DOHH2 (cell line): ENCODE data around the gene VWA2.

ENCODE experiments used
- H3F3A ChIP-seq: fragments of 200-600 bp; sonication (generic), shearing (Covaris generic); 2 replicates; pipeline ENCODE4 v1.6.0; 2016; ENCODE audit warnings: antibody characterized with exemption, mild to moderate bottlenecking; ENCODE audit not compliant: control insufficient read depth, insufficient read depth
- H3K27ac ChIP-seq: fragments of 200-600 bp; sonication (generic); 2 replicates; pipeline ENCODE4 v1.5.1; 2014; ENCODE audit warnings: low read depth, mild to moderate bottlenecking, low read length, moderate library complexity
- H3K27me3 ChIP-seq: fragments of 200-600 bp; sonication (generic); 2 replicates; pipeline ENCODE4 v1.6.1; 2014; ENCODE audit warnings: mild to moderate bottlenecking, low read length, mixed read lengths; ENCODE audit not compliant: control insufficient read depth
- H3K36me3 ChIP-seq: fragments of 200-600 bp; sonication (generic); 2 replicates; pipeline ENCODE4 v1.6.1; 2014; ENCODE audit warnings: mild to moderate bottlenecking, low read length, moderate library complexity, mixed read lengths; ENCODE audit not compliant: control insufficient read depth
- H3K4me1 ChIP-seq: fragments of 200-600 bp; sonication (generic); 2 replicates; pipeline ENCODE4 v1.6.1; 2014; ENCODE audit warnings: mild to moderate bottlenecking, low read length, mixed read lengths; ENCODE audit not compliant: control insufficient read depth
- H3K4me2 ChIP-seq: fragments of 200-600 bp; sonication (generic); 2 replicates; pipeline ENCODE4 v1.6.0; 2014; ENCODE audit warnings: mild to moderate bottlenecking, low read length, moderate library complexity
- H3K4me3 ChIP-seq: fragments of 200-600 bp; sonication (generic); 2 replicates; pipeline ENCODE4 v1.5.1; 2014; ENCODE audit warnings: mild to moderate bottlenecking, low read length, mixed read lengths
- H3K79me2 ChIP-seq: fragments of 200-600 bp; sonication (generic); 2 replicates; pipeline ENCODE4 v1.6.1; 2014; ENCODE audit warnings: mild to moderate bottlenecking, low read length, mixed read lengths; ENCODE audit not compliant: control insufficient read depth
- H3K9me2 ChIP-seq: fragments of 200-600 bp; sonication (generic); replicated peaks from 2 replicates; pipeline ENCODE4 v1.6.1; 2014; ENCODE audit warnings: mild to moderate bottlenecking, low read length, mixed read lengths; ENCODE audit not compliant: control insufficient read depth
- H3K9me3 ChIP-seq: fragments of 200-600 bp; sonication (generic); 2 replicates; pipeline ENCODE4 v1.6.1; 2014; ENCODE audit warnings: antibody characterized with exemption, low read length, mixed read lengths; ENCODE audit not compliant: control insufficient read depth, insufficient read depth
- H4K20me1 ChIP-seq: fragments of 200-600 bp; sonication (generic); 2 replicates; pipeline ENCODE4 v1.6.0; 2014; ENCODE audit warnings: low read depth, mild to moderate bottlenecking, antibody characterized with exemption, low read length, moderate library complexity; ENCODE audit not compliant: control insufficient read depth, insufficient read depth
- EZH2phosphoT487 ChIP-seq: fragments of 200-600 bp; sonication (generic); IDR thresholded peaks from 2 replicates; pipeline ENCODE4 v1.6.1; 2017; ENCODE audit warnings: borderline replicate concordance, mild to moderate bottlenecking, antibody characterized with exemption, low read length, moderate library complexity, mixed read lengths
- TF ChIP-seq, protein P1 (sequence below): fragments of 200-600 bp; sonication (generic); IDR thresholded peaks from one replicate; pipeline ENCODE4 v1.5.1; 2014; ENCODE audit warnings: antibody characterized with exemption, mild to moderate bottlenecking, low read depth, low read length; ENCODE audit not compliant: poor library complexity, severe bottlenecking

VWA2 gene

DNA sequence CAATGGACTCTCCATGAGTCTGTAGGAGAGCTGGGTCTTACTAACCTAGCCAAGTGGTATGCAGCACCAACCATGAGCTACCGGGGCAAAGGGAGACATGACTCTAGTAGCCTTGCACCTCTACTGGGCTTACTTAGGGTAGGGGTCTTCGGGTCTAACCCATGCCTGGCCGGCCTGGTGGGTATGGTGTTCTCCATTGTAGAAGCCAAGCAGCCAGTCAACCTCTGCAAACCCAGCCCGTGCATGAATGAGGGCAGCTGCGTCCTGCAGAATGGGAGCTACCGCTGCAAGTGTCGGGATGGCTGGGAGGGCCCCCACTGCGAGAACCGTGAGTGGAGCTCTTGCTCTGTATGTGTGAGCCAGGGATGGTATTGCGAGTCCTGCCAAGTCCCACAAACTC, 51.0 kb downstream of the VWA2 start:
- no peaks in the 10 kb centered on the region for H3K36me3 ChIP-seq
- H3K27me3 ChIP-seq, result no peaks in the 10 kb centered on the region
- H3K9me3 ChIP-seq, result no peaks in the 10 kb centered on the region
- H3K4me1 ChIP-seq, result no peaks in the 10 kb centered on the region
- no peak overlapping the region for H3K27ac ChIP-seq
- H3K9me2 ChIP-seq, result no peaks in the 10 kb centered on the region
- no peaks in the 10 kb centered on the region for H3K79me2 ChIP-seq
- TF ChIP-seq EZH2phosphoT487, result no peak
- TF ChIP-seq, protein P1, sequence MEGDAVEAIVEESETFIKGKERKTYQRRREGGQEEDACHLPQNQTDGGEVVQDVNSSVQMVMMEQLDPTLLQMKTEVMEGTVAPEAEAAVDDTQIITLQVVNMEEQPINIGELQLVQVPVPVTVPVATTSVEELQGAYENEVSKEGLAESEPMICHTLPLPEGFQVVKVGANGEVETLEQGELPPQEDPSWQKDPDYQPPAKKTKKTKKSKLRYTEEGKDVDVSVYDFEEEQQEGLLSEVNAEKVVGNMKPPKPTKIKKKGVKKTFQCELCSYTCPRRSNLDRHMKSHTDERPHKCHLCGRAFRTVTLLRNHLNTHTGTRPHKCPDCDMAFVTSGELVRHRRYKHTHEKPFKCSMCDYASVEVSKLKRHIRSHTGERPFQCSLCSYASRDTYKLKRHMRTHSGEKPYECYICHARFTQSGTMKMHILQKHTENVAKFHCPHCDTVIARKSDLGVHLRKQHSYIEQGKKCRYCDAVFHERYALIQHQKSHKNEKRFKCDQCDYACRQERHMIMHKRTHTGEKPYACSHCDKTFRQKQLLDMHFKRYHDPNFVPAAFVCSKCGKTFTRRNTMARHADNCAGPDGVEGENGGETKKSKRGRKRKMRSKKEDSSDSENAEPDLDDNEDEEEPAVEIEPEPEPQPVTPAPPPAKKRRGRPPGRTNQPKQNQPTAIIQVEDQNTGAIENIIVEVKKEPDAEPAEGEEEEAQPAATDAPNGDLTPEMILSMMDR, result no peak
- H3K4me3 ChIP-seq, result no peak overlapping the region
- H3K4me2 ChIP-seq, result no peak overlapping the region
- H4K20me1 ChIP-seq, result no peaks in the 10 kb centered on the region
- no peaks in the 10 kb centered on the region for H3F3A ChIP-seq

- H3K4me3 ChIP-seq, result no peak overlapping the region
- H3K27me3 ChIP-seq, result no peaks in the 10 kb centered on the region
- H3K4me2 ChIP-seq, result no peak overlapping the region
- no peak overlapping the region for H3K27ac ChIP-seq
- no peaks in the 10 kb centered on the region for H4K20me1 ChIP-seq
- no peak for TF ChIP-seq EZH2phosphoT487
- TF ChIP-seq, protein P1, result no peak
- H3K9me3 ChIP-seq, result peaks cover 9% of the 10 kb centered on the region; the same call in 1 of the 2 replicates
- no peaks in the 10 kb centered on the region for H3K36me3 ChIP-seq
- no peaks in the 10 kb centered on the region for H3K79me2 ChIP-seq
- H3F3A ChIP-seq, result no peaks in the 10 kb centered on the region
- no peaks in the 10 kb centered on the region for H3K9me2 ChIP-seq
- H3K4me1 ChIP-seq, result no peaks in the 10 kb centered on the region
Observed at GRCh38 chr10:114291076-114291475, 52.0 kb downstream of the VWA2 start.

GRCh38 chr10:114291516-114291915, 52.5 kb downstream of the VWA2 start:
- H3K4me3 ChIP-seq, result no peak overlapping the region
- H3K79me2 ChIP-seq, result no peaks in the 10 kb centered on the region
- H3F3A ChIP-seq, result no peaks in the 10 kb centered on the region
- H3K4me1 ChIP-seq, result no peaks in the 10 kb centered on the region
- no peak overlapping the region for H3K27ac ChIP-seq
- no peaks in the 10 kb centered on the region for H3K9me2 ChIP-seq
- peaks cover 13% of the 10 kb centered on the region; the same call in 1 of the 2 replicates for H3K9me3 ChIP-seq
- no peaks in the 10 kb centered on the region for H3K36me3 ChIP-seq
- H3K4me2 ChIP-seq, result no peak overlapping the region
- H3K27me3 ChIP-seq, result no peaks in the 10 kb centered on the region
- H4K20me1 ChIP-seq, result no peaks in the 10 kb centered on the region
- TF ChIP-seq EZH2phosphoT487, result no peak
- TF ChIP-seq, protein P1, result no peak

DNA sequence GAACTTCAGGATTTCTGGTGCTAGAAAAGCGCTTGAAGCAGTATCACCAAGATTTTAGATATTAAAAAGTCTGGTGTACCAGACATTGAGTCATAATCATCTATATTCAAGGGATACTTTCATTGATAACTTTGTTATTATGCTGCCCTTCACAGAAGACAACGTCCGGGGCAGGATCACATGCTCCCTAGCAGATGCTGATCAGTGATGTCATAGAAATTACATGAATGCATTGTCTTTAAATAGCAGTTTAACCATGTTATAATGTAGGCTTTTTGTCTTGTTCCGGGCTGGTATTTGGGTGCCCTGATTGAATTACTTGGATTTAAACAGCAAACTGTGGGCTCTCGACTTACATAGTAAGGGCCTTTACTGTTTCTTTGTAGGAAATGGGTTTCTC, 54.0 kb downstream of the VWA2 start:
- Histone ChIP-seq H3K27ac (no peak overlapping the region), H3K4me2 (no peak overlapping the region), H3K79me2 (no peaks in the 10 kb centered on the region), H4K20me1 (no peaks in the 10 kb centered on the region), H3K9me3 (peaks cover 14% of the 10 kb centered on the region; the same call in 1 of the 2 replicates), H3K36me3 (no peaks in the 10 kb centered on the region), H3K9me2 (no peaks in the 10 kb centered on the region), H3K27me3 (no peaks in the 10 kb centered on the region), H3K4me1 (no peaks in the 10 kb centered on the region), H3F3A (no peaks in the 10 kb centered on the region), H3K4me3 (no peak overlapping the region)
- TF ChIP-seq EZH2phosphoT487, result no peak
